ENCODE data around the gene AUTS2.

- TF ChIP-seq CTCF (IDR thresholded peaks at IDR 0.05) (no peak), POLR2A (IDR thresholded peaks at IDR 0.05) (no peak)
Observed at GRCh38 chr7:70188901-70189650, 590.8 kb downstream of the AUTS2 start.
